GM12891 (cell line): ENCODE results near the gene WASHC4.
A peak's percentile ranks its signal among the peaks of the same experiment; 100 is the strongest.

Experiments
- DNase-seq: peaks from one replicate; pipeline ENCODE4 v3.0.0; 2011; ENCODE audit warnings: low spot score; ENCODE audit not compliant: insufficient read length
- FAIRE-seq: peaks from 2 replicates; lab custom pipeline; 2011; peaks lifted over from hg19 to GRCh38; lab: Jason Lieb, UNC
- PAX5 ChIP-seq: IDR thresholded peaks from 2 replicates; pipeline ENCODE4 v1.6.1; 2011; ENCODE audit warnings: low read length, moderate library complexity, mild to moderate bottlenecking; ENCODE audit not compliant: insufficient read depth, severe bottlenecking
- POLR2A ChIP-seq: IDR thresholded peaks from 2 replicates; pipeline ENCODE4 v1.6.1; 2011; ENCODE audit warnings: low read depth, low read length, control low read depth
- POLR2AphosphoS5 ChIP-seq: IDR thresholded peaks from 2 replicates; pipeline ENCODE4 v1.6.1; 2011; ENCODE audit warnings: low read depth, low read length, control low read depth
- POU2F2 ChIP-seq: IDR thresholded peaks from 2 replicates; pipeline ENCODE4 v1.6.1; 2011; ENCODE audit warnings: low read depth, mild to moderate bottlenecking, control low read depth, low read length, moderate library complexity
- SPI1 ChIP-seq: IDR thresholded peaks from 2 replicates; pipeline ENCODE4 v1.6.1; 2011; ENCODE audit warnings: low read depth, low read length, control low read depth
- TAF1 ChIP-seq: IDR thresholded peaks from 2 replicates; pipeline ENCODE4 v1.6.1; 2011; ENCODE audit warnings: low read depth, low read length, control low read depth

WASHC4 gene

DNA sequence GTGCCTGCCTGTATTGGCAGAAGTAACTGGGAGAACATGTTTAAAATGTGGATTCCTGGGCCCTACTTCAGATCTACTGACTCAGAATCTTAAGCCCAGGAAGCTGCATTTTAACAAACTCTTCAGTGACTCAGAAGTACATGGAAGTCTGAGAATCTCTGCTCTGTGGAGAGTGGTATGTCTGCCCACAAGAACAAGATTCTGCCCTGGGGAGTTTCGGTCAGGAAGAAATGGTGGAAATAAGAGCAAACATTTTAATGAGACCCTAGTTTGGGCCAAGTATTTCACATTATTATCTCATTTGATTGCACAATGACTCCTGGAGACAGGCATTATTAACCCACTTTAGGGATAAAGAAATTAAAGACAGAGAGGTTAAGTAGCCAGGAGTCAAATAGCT, 31.4 kb upstream of the WASHC4 start:
- TF ChIP-seq TAF1 (no peak), PAX5 (no peak), POLR2A (no peak), SPI1 (no peak), POU2F2 (no peak), POLR2AphosphoS5 (no peak)
- FAIRE-seq (no peak), DNase-seq (no peak)

DNA sequence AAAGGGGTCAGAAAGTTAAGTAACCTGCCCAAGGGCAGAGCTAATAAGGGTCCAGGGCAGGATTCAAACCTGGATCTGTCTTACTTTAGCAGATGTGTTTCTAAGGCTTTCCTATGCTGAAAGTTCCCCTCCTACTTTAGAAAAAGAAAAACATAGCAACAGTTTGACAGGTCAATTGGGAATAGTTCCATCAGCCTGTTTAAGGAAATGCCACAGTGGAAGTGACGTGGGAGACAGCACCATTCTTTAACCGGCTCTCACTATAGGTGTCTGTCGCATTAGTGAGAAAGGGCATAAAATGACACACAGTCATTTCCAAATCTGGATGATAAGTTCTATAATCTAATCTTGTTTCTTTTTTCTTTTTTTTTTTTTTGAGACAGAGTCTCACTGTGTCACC, 30.6 kb upstream of the WASHC4 start:
- DNase-seq = no peak
- TF ChIP-seq TAF1 (no peak), PAX5 (no peak), POLR2A (no peak), POU2F2 (no peak), POLR2AphosphoS5 (no peak), SPI1 (no peak)
- no peak for FAIRE-seq

DNA sequence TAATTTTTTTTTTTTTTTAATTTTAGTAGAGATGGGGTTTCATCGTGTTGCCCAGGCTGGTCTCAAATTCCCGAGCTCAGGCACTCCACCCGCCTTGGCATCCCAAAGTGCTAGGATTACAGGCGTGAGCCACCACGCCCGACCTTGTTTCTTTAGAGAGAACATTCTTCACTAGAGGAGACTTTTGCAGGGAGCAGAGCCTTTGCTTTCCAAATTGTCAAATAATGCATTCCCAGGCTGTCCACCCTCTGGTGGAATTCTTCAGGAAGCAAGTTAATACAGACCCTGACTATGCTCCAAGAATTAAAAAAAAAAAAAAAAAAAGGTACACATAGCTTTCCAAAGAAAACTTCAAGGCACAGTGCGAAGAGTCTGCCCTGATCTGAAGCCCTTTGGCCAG, 30.1 kb upstream of the WASHC4 start:
- FAIRE-seq (no peak), DNase-seq (no peak)
- TF ChIP-seq POU2F2 (no peak), TAF1 (no peak), SPI1 (no peak), POLR2AphosphoS5 (no peak), POLR2A (no peak), PAX5 (no peak)

- TF ChIP-seq POU2F2 (no peak), POLR2A (no peak), POLR2AphosphoS5 (no peak), SPI1 (no peak), PAX5 (no peak), TAF1 (no peak)
- FAIRE-seq (no peak), DNase-seq (no peak)
Observed at GRCh38 chr12:105078712-105079570, 28.6 kb upstream of the WASHC4 start.

- DNase-seq = no peak
Observed at GRCh38 chr12:105083031-105083430, 24.5 kb upstream of the WASHC4 start.

GRCh38 chr12:105083551-105084105, 23.9 kb upstream of the WASHC4 start:
- TF ChIP-seq PAX5 (no peak), POLR2A (no peak), SPI1 (no peak), TAF1 (no peak), POLR2AphosphoS5 (no peak), POU2F2 (no peak)
- FAIRE-seq (peak; percentile 51), DNase-seq (no peak)

More at GRCh38 chr12:105083031-105083430, 24.5 kb upstream of the WASHC4 start:
- no peak for TF ChIP-seq POLR2AphosphoS5
- FAIRE-seq = no peak

DNA sequence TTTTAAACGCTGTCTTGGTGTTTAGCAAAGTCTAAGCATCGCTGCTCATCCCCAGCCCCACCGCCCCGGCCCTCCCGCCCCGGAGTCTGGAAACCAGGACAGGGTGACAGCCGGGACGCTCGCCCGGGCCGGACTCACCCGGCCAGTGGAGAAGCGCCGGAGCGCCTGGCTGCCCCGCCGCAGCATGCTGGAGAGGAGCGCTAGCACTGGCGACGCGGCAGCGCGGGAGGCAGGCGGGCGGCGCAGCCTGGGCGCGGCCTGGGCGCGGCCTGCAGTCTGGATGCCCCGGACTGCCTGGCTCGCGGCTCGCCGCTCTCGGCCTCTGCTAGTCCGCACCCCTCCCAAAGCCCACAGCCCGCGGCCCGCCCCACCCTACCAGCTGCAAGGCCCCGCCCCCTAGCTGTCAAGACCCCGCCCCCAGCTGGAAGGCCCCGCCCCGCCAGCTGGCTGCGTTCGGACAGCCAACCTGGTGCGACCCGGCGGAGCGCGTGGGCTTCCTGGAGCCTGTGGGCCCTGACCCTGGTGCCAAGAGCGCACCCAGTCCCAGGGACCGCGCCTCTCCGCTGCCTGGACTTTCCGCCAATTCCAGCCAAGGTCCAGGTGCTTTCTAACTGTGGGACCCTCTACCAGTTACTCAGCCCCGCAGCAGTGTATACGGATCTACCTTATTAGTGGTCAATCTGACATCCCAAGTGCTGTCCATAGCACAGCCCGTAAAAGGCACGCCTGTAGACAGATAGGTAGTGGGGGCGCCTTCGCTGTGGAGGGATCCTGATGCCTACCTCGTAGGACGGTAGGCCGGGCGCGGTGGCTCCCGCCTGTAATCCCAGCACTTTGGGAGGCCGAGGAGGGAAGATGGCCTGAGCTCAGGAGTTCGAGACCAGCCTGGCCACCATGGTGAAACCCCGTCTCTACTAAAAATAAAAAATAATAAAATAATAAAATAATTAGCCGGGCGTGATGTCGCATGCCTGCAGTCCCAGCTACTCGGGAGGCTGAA, 23.0 kb upstream of the WASHC4 start, which contains the start of gene ALDH1L2:
TSS of gene ALDH1L2 (minus strand) at position 208 of the 1,000 bp plus-strand sequence. CDS start at position 186, 22 bp downstream.
- peak; percentile 57 for DNase-seq
- peak; percentile 92 for FAIRE-seq
- TF ChIP-seq POLR2A (no peak), PAX5 (no peak), SPI1 (no peak), POLR2AphosphoS5 (no peak), TAF1 (no peak), POU2F2 (no peak)

- DNase-seq (no peak), FAIRE-seq (no peak)
Observed at GRCh38 chr12:105085501-105085900, 22.0 kb upstream of the WASHC4 start.

GRCh38 chr12:105089817-105090216, 17.7 kb upstream of the WASHC4 start:
- DNase-seq = no peak
- no peak for TF ChIP-seq POLR2AphosphoS5
- no peak for TF ChIP-seq SPI1
- no peak for TF ChIP-seq PAX5
- TF ChIP-seq TAF1 = no peak
- no peak for FAIRE-seq

More at GRCh38 chr12:105085501-105085900, 22.0 kb upstream of the WASHC4 start:
- TF ChIP-seq POLR2A (no peak), SPI1 (no peak), TAF1 (no peak), POU2F2 (no peak), POLR2AphosphoS5 (no peak)
